ENCODE results near the gene BEND6. TPM values are rescaled to one million over a fixed set of nuclear protein-coding genes. Genes with fewer than 3 reads are reported as not detected.

Gene BEND6
- total and polyA plus RNA-seq, 4 donors, result 2.3 to 5.5 (median 3.1) TPM

DNA sequence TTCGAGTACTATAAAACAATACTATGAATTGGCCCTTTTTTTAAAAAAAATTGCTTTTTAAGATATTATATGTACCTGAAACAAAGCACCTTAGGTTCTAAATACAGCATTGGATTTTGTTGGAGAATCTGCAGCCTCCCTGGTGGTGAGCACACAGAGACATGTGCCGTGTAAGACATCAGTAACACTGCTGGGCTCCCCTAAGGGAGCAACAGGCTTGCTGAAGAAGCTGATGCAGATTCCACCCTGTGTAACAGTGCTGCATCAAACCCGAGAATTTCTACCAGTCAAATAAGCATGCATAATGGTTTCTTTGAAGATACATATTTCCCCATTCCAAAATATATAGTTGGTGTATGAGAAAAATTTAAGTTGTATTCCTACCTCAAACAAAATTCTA lies 108.9 kb downstream of the BEND6 start:
- H3K9me3 ChIP-seq (ENCODE audit: control insufficient read depth, low read length), result no peaks in the 10 kb centered on the region
- no peaks in the 10 kb centered on the region for H3K4me1 ChIP-seq (ENCODE audit: control insufficient read depth in 1 of 2, insufficient read depth in 2 of 2, low read length in 2 of 2)
- WGBS, 2 donors, result 87% methylated on average over 3 of the region's 3 CpGs
- H3K27ac ChIP-seq (ENCODE audit: low read depth in 1 of 2, low read length in 2 of 2), result no peak overlapping the region
- DNase-seq, result no peak
- H3K4me3 ChIP-seq (ENCODE audit: low read length in 2 of 2), result no peak overlapping the region
- H3K36me3 ChIP-seq (ENCODE audit: control insufficient read depth in 1 of 2, insufficient read depth in 2 of 2, low read length in 1 of 2), result peaks cover 0 to 2% of the 10 kb centered on the region in 2 donors
- intact Hi-C loops (cut with DNase I), result no loop called here
- no peaks in the 10 kb centered on the region for H3K27me3 ChIP-seq (ENCODE audit: control insufficient read depth in 1 of 2, insufficient read depth in 2 of 2, low read length in 1 of 2)
- no peak for ATAC-seq (ENCODE audit: low FRiP score)

DNA sequence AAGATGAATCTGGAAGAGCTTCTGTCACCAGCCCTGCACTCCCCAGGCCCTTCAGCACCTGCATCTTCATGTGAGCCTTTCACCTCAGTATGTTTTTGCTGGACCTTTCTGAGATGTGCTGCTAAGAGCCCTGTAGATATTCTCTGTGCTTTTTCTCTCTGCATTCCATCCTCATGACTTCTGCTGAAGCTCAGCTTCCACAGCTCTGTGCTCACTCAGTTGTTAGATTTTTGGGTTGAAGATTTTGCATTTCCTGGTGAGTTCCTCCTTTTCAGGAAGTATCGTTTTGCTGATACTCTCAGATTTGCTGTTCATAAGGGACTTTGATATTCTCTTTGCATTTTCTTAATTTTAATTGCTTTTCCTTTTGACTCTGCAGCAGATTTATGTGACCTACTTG lies 109.9 kb downstream of the BEND6 start:
- 79 to 91% methylated on average over 1 of the region's 1 CpG for WGBS, 2 donors
- H3K36me3 ChIP-seq (ENCODE audit: control insufficient read depth in 1 of 2, insufficient read depth in 2 of 2, low read length in 1 of 2), result peaks cover 0 to 2% of the 10 kb centered on the region in 2 donors
- no peaks in the 10 kb centered on the region for H3K27me3 ChIP-seq (ENCODE audit: control insufficient read depth in 1 of 2, insufficient read depth in 2 of 2, low read length in 1 of 2)
- no peak overlapping the region for H3K4me3 ChIP-seq (ENCODE audit: low read length in 2 of 2)
- no peak overlapping the region for H3K27ac ChIP-seq (ENCODE audit: low read depth in 1 of 2, low read length in 2 of 2)
- ATAC-seq (ENCODE audit: low FRiP score) (no peak), DNase-seq (no peak)
- H3K9me3 ChIP-seq (ENCODE audit: control insufficient read depth, low read length), result no peaks in the 10 kb centered on the region
- intact Hi-C loops (cut with DNase I), result no loop called here
- H3K4me1 ChIP-seq (ENCODE audit: control insufficient read depth in 1 of 2, insufficient read depth in 2 of 2, low read length in 2 of 2), result no peaks in the 10 kb centered on the region

GRCh38 chr6:57068061-57068460 lies 113.2 kb downstream of the BEND6 start:
- Histone ChIP-seq H3K4me3 (ENCODE audit: low read length in 2 of 2) (no peak overlapping the region), H3K27me3 (ENCODE audit: control insufficient read depth in 1 of 2, insufficient read depth in 2 of 2, low read length in 1 of 2) (no peaks in the 10 kb centered on the region), H3K9me3 (ENCODE audit: control insufficient read depth, low read length) (no peaks in the 10 kb centered on the region), H3K27ac (ENCODE audit: low read depth in 1 of 2, low read length in 2 of 2) (no peak overlapping the region), H3K36me3 (ENCODE audit: control insufficient read depth in 1 of 2, insufficient read depth in 2 of 2, low read length in 1 of 2) (peaks cover 0 to 2% of the 10 kb centered on the region in 2 donors), H3K4me1 (ENCODE audit: control insufficient read depth in 1 of 2, insufficient read depth in 2 of 2, low read length in 2 of 2) (no peaks in the 10 kb centered on the region)
- ATAC-seq (ENCODE audit: low FRiP score) (no peak), DNase-seq (no peak)
- whole genome bisulfite sequencing, 2 donors, result 90 to 94% methylated on average over 1 of the region's 1 CpG
- intact Hi-C loops (cut with DNase I), result no loop called here

DNA sequence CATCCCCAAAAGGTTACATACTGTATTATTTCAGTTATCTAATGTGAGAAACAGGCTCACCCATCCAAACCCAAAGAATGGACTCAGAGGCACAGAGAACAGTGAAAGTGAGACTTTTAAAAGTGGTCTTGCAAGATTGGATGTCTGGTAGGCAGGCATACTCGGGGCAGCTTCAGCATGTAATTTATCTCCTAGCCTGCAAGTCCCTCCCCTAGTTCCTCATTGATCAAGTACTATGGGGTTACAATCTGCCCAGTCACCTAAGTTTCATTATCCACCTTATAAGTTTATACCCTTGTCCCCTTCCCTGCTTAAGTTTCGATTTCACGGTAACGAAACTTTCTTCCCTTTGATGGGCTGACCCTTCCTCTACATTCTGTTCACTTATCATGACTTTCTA lies 114.3 kb downstream of the BEND6 start:
- no peak overlapping the region for H3K4me3 ChIP-seq (ENCODE audit: low read length in 2 of 2)
- H3K27me3 ChIP-seq (ENCODE audit: control insufficient read depth in 1 of 2, insufficient read depth in 2 of 2, low read length in 1 of 2), result no peaks in the 10 kb centered on the region
- ATAC-seq (ENCODE audit: low FRiP score), result no peak
- no peaks in the 10 kb centered on the region for H3K36me3 ChIP-seq (ENCODE audit: control insufficient read depth in 1 of 2, insufficient read depth in 2 of 2, low read length in 1 of 2)
- H3K27ac ChIP-seq (ENCODE audit: low read depth in 1 of 2, low read length in 2 of 2), result no peak overlapping the region
- H3K4me1 ChIP-seq (ENCODE audit: control insufficient read depth in 1 of 2, insufficient read depth in 2 of 2, low read length in 2 of 2), result no peaks in the 10 kb centered on the region
- 77 to 80% methylated on average over 4 of the region's 4 CpGs for WGBS, 2 donors
- no peaks in the 10 kb centered on the region for H3K9me3 ChIP-seq (ENCODE audit: control insufficient read depth, low read length)
- no peak for DNase-seq
- intact Hi-C loops (cut with DNase I), result no loop called here

DNA sequence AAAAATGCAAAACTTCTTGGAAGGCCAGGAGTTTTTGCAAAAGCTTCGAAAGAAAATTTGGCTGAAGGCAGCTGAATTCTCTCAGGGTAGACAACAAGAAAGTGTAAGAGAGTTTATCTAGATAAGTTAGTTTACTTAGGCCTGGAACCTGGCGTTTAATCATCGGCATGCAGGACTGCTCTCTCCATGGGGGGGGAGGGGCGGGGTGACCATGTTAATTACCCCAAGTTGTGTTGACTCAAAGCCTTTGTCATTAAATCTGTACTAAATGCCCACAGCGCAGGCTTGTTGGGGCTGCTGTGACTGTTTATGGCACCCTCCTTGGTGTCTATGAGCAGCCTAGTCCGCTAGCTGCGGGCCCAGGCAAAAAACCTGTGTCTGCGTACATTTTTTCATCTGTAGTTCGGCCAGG lies 115.0 kb downstream of the BEND6 start:
- ATAC-seq (ENCODE audit: low FRiP score) (no peak), DNase-seq (no peak)
- H3K36me3 ChIP-seq (ENCODE audit: control insufficient read depth in 1 of 2, insufficient read depth in 2 of 2, low read length in 1 of 2), result no peaks in the 10 kb centered on the region
- H3K4me1 ChIP-seq (ENCODE audit: control insufficient read depth in 1 of 2, insufficient read depth in 2 of 2, low read length in 2 of 2), result no peaks in the 10 kb centered on the region
- 59 to 64% methylated on average over 9 of the region's 9 CpGs for WGBS, 2 donors
- no peaks in the 10 kb centered on the region for H3K27me3 ChIP-seq (ENCODE audit: control insufficient read depth in 1 of 2, insufficient read depth in 2 of 2, low read length in 1 of 2)
- intact Hi-C loops (cut with DNase I), result no loop called here
- no peak overlapping the region for H3K27ac ChIP-seq (ENCODE audit: low read depth in 1 of 2, low read length in 2 of 2)
- H3K4me3 ChIP-seq (ENCODE audit: low read length in 2 of 2), result no peak overlapping the region
- no peaks in the 10 kb centered on the region for H3K9me3 ChIP-seq (ENCODE audit: control insufficient read depth, low read length)

DNA sequence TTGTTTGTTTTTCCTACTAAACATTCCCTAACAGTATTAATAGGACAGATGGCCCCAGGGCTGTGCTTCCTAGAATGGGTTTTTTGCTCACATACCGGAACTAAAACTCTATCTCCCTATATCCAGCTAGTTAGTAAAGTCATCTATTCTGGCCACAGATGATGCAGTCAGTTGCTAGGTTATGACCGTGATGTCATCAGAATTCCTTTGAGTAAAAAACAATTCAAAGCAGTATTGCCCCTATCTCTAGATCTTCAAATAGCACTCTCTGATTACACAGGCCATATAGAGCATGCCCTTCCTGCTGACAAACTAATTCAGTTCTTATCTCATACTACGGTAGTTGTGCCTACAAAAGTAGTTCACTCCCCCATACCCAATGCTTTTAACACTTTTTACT lies 117.2 kb downstream of the BEND6 start:
- WGBS, 2 donors, result 82 to 85% methylated on average over 3 of the region's 3 CpGs
- ATAC-seq (ENCODE audit: low FRiP score), result no peak
- intact Hi-C loops (cut with DNase I), result no loop called here
- Histone ChIP-seq H3K27me3 (ENCODE audit: control insufficient read depth in 1 of 2, insufficient read depth in 2 of 2, low read length in 1 of 2) (no peaks in the 10 kb centered on the region), H3K36me3 (ENCODE audit: control insufficient read depth in 1 of 2, insufficient read depth in 2 of 2, low read length in 1 of 2) (no peaks in the 10 kb centered on the region), H3K27ac (ENCODE audit: low read depth in 1 of 2, low read length in 2 of 2) (no peak overlapping the region), H3K4me1 (ENCODE audit: control insufficient read depth in 1 of 2, insufficient read depth in 2 of 2, low read length in 2 of 2) (no peaks in the 10 kb centered on the region), H3K9me3 (ENCODE audit: control insufficient read depth, low read length) (no peaks in the 10 kb centered on the region), H3K4me3 (ENCODE audit: low read length in 2 of 2) (no peak overlapping the region)
- DNase-seq, result no peak

GRCh38 chr6:57074383-57074782 lies 119.5 kb downstream of the BEND6 start:
- ATAC-seq (ENCODE audit: low FRiP score), result no peak
- WGBS, 2 donors, result 85 to 92% methylated on average over 8 of the region's 8 CpGs

DNA sequence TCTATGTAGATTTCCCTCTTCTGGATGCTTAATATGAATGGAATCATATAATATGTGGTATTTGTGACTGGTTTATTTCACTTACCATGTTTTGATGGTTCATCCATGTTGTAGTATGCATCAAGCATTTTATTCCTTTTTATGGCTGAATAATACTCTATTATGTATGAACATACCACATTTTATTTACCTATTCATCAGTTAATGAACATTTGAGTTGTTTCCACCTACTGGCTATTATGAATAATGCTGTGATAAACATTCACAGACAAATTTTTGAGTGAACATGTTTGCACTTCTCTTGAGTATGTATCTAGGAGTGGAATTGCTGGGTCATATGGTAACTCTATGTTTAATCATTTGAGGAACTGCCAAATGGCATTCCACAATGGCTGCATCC lies 120.2 kb downstream of the BEND6 start:
- H3K4me1 ChIP-seq (ENCODE audit: control insufficient read depth in 1 of 2, insufficient read depth in 2 of 2, low read length in 2 of 2), result no peaks in the 10 kb centered on the region
- no peaks in the 10 kb centered on the region for H3K27me3 ChIP-seq (ENCODE audit: control insufficient read depth in 1 of 2, insufficient read depth in 2 of 2, low read length in 1 of 2)
- no peak overlapping the region for H3K27ac ChIP-seq (ENCODE audit: low read depth in 1 of 2, low read length in 2 of 2)
- intact Hi-C loops (cut with DNase I), result no loop called here
- no peaks in the 10 kb centered on the region for H3K9me3 ChIP-seq (ENCODE audit: control insufficient read depth, low read length)
- no peaks in the 10 kb centered on the region for H3K36me3 ChIP-seq (ENCODE audit: control insufficient read depth in 1 of 2, insufficient read depth in 2 of 2, low read length in 1 of 2)
- H3K4me3 ChIP-seq (ENCODE audit: low read length in 2 of 2), result no peak overlapping the region
- ATAC-seq (ENCODE audit: low FRiP score) (no peak), DNase-seq (no peak)

More at GRCh38 chr6:57074383-57074782, 119.5 kb downstream of the BEND6 start:
- no peaks in the 10 kb centered on the region for H3K4me1 ChIP-seq (ENCODE audit: control insufficient read depth in 1 of 2, insufficient read depth in 2 of 2, low read length in 2 of 2)
- no peak overlapping the region for H3K4me3 ChIP-seq (ENCODE audit: low read length in 2 of 2)
- H3K9me3 ChIP-seq (ENCODE audit: control insufficient read depth, low read length), result no peaks in the 10 kb centered on the region
- intact Hi-C loops (cut with DNase I), result no loop called here
- no peaks in the 10 kb centered on the region for H3K36me3 ChIP-seq (ENCODE audit: control insufficient read depth in 1 of 2, insufficient read depth in 2 of 2, low read length in 1 of 2)
- DNase-seq, result no peak
- H3K27ac ChIP-seq (ENCODE audit: low read depth in 1 of 2, low read length in 2 of 2), result no peak overlapping the region
- no peaks in the 10 kb centered on the region for H3K27me3 ChIP-seq (ENCODE audit: control insufficient read depth in 1 of 2, insufficient read depth in 2 of 2, low read length in 1 of 2)
